Skin epidermis (tissue), 12 donors: Measurements from ENCODE around the gene DCBLD1.
"Not testable (repeated sequence)": the region's sequence is repeated elsewhere in the genome, so short reads cannot be mapped to it uniquely, and the experiment has no call there.

Experiments used
- H3K27ac ChIP-seq, 21 experiments: fragments of 200-600 bp; sonication (generic) in 11 of 21; one replicate each; pipeline ENCODE4 v1.5.0; 2020; ENCODE audit warnings: mild to moderate bottlenecking in 3 of 21, inconsistent platforms in 2 of 21, moderate library complexity in 2 of 21
- H3K4me3 ChIP-seq, 7 experiments: fragments of 200-600 bp; sonication (generic) in 2 of 7; one replicate each; pipeline ENCODE4 v1.5.0; 2020; ENCODE audit warnings: inconsistent platforms in 2 of 7, mild to moderate bottlenecking in 2 of 7, moderate library complexity in 1 of 7

DCBLD1 gene

DNA sequence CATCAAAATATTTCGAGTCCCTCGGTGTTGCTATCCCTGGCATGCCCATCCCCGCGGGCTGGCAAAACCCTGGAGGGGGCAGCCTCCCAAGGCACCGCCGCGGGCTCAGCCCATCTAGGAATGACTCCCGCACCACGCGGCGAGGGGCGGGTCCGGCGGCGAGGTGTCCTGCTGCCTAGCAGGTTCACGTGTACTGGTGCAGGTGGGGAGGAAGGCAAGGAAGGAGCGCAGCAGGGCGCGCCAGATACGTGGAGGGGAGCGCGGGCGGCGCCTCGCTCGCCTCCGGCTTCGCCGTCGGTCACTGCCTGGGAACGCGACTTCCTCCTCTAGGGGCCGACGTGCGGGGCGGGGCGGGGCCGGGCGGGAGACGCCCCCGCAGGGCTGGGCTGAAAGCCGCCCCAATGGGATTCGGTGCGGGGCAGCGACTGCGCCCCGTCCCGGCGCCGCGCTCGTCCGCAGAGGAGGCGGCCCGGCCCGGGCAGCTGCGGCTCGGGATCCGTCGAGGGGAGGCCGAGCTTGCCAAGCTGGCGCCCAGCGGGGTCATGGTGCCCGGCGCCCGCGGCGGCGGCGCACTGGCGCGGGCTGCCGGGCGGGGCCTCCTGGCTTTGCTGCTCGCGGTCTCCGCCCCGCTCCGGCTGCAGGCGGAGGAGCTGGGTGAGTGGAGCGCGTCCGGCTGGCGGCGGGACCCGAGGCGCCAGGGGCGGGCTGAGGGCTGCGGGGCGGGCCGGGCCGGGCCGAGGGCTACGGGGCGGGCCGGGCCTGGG is at the start of gene DCBLD1:
Gene DCBLD1 (plus strand): TSS at position 435 of the 764 bp plus-strand sequence. CDS start 108 bp downstream, at position 543.
- Histone ChIP-seq H3K4me3 (peak within 1 kb of the TSS; percentile 57 to 84 (median 77)), H3K27ac (peak within 1 kb of the TSS; percentile 48 to 92 (median 84))

DNA sequence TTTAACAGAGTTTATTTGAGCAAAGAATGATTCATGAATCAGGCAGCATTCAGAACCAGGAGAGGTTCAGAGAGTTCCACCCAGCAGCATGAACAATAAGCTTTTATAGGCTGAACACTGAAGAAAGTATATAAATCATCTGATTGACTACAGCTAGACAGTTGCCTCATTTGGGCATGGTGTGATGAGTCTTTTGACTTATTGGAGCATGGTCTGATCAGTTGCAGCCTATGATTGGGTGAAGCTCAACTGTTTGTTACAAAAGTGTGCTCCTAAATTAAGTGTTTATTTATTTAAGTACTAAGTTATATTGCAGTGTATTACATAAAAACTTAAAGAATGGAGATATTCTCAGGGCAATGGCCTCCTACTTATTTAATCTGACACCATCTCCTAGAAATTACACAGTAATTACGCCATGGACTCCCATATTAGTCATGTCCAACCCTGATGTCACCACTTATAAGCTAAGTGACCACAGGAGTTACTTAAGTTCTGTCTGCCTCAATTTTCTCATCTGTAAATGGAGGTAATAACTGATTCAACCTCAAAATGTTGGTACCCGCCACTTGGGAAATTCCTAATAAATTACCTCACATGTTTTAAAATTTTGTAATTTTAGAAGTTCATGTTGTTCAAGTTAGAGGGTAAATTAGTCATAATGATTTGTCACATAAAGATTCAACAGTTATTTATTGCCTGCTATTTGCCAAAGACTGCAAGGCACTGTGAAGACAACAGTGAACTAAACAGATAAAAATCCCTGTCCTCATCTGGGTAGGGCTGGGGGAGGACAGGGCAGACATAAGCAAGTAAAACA is 41.6 kb upstream of the DCBLD1 start:
- H3K27ac ChIP-seq = peak overlapping the region in 4 of 21 experiments; percentile 12 to 30 (median 16)

DNA sequence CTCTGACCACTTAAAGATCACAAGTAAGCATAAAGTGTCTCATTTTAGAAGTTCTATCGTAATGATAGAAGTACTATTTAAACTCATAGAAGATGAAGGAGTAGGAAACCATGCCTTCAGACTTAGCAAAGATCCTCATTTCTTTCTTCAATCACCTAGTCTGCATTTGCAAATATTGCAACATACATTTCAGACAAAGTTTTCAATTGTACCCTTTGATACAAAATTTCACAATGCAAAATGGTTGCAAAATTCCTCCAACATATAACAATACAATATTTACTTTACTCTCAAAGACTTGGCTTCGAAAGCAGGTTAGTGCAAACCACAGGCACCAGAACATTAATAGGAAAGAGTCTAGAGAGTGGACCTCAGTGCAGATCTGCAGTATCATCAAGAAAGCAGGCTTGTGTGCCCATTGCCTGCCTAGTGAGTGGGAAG is 40.6 kb upstream of the DCBLD1 start:
- Histone ChIP-seq H3K27ac (peak overlapping the region in 5 of 21 experiments; percentile 12 to 36 (median 18)), H3K4me3 (no peak overlapping the region)

More for the DNA sequence above, 41.6 kb upstream of the DCBLD1 start:
- H3K4me3 ChIP-seq = no peak overlapping the region

DNA sequence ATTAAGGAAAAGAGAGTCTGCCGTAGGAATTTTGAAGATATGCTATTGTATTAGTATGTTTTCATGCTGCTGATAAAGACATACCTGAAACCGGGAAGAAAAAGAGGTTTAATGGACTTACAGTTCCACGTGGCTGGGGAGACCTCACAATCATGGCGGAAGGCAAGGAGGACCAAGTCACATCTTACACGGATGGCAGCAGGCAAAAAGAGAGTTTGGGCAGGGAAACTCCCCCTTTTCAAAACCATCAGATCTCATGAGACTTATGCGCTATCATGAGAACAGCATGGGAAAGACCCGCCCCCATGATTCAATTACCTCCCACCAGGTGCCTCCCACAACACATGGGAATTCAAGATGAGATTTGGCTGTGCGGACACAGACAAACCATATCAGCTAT is 40.2 kb upstream of the DCBLD1 start:
- peak overlapping the region in 2 of 21 experiments; percentile 7 to 15 for H3K27ac ChIP-seq
- not testable (repeated sequence) for H3K4me3 ChIP-seq

DNA sequence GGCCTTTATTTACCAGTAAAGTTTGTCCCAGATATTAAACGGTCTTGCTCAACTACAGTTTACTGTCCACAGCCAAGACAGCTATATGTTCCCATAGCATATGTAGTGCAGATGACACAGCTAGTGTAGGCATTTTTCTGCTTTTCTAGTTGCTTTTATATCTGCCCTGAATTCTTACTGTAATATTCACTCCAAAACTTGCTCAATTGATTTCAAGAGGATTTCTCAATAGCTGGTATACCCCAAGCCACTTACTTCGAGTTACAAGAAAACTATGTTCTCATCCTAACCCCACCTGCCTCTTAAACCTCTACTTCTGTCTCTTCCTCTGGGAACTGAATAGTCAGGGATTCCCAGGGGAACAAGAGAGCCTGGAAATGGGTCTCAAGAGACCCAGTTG is 37.9 kb upstream of the DCBLD1 start:
- Histone ChIP-seq H3K27ac (no peak overlapping the region), H3K4me3 (no peak overlapping the region)

DNA sequence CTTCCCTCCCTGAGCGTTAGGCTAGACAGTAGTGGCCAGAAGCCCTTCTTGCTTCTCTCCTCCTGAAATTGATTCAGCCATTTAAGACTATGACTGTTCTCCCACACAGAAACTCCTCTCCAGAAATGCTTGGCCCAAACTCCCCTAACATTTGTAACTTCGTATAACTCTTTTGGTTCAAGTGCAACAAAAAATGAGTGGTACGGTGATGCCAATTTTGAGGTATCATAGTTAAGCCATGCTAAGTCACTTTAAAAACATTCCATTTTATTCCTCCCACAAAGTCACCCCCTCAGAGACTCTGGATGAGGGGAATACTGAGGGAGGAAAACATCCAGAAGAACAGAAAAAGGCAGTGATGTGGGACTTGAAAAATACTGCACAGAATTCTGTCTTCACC is 35.6 kb upstream of the DCBLD1 start:
- no peak overlapping the region for H3K4me3 ChIP-seq
- peak overlapping the region in 2 of 21 experiments; percentile 50 to 59 for H3K27ac ChIP-seq

DNA sequence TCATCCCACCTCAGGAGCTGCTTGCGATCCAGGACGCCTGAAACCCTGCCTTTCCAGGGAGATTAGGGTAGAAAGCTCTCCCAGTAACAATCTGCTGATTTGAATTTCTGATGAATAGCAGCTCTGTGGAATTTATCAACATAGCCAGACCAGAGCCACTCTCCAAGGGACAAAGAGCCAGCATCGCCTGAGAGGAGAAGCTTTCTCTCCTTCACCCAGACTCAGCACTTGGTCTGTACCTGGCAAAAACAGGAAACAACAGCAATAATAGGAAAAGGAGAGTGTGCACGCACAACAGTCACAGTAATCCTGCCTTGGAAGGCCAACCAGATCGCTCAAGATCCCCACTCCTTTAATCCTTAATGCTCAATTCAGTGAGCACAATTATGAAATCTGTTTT is 34.5 kb upstream of the DCBLD1 start:
- peak overlapping the region in 7 of 21 experiments; percentile 6 to 59 (median 25) for H3K27ac ChIP-seq
- no peak overlapping the region for H3K4me3 ChIP-seq

DNA sequence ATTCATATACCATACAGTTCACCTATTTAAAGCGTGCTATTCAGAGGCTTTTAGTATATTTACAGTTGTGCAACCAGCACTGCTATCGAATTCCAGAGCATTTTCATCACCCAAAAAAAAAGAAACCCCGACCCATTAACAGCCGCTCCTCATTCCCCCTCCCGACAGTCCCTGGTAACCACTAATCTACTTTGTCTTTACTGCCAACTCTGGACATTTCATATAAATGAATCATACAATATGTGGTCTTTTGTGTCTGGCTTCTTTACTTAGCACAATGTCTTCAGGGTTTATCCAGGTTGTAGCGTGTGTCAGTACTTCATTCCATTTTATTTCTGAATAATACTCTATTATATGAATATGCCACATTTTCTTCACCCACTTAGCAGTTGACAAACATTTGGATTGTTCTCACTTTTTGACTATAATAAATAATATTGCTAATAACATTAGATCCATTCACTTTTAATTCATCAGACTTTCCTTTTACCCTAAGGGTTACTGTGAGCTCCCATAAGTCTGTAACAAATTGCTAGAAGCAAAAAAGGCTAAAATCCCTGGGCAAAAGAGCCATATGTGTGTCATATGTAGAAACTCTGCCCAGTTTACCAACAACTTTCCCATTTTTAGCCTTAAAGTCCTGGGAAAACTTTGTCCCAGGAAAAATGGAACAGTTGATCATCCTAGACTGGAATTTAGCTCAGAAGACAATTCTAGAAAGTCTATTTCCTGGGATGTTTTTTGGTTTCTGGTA is 33.6 kb upstream of the DCBLD1 start:
- H3K27ac ChIP-seq = peak overlapping the region in 11 of 21 experiments; percentile 21 to 80 (median 59)
- H3K4me3 ChIP-seq = no peak overlapping the region

DNA sequence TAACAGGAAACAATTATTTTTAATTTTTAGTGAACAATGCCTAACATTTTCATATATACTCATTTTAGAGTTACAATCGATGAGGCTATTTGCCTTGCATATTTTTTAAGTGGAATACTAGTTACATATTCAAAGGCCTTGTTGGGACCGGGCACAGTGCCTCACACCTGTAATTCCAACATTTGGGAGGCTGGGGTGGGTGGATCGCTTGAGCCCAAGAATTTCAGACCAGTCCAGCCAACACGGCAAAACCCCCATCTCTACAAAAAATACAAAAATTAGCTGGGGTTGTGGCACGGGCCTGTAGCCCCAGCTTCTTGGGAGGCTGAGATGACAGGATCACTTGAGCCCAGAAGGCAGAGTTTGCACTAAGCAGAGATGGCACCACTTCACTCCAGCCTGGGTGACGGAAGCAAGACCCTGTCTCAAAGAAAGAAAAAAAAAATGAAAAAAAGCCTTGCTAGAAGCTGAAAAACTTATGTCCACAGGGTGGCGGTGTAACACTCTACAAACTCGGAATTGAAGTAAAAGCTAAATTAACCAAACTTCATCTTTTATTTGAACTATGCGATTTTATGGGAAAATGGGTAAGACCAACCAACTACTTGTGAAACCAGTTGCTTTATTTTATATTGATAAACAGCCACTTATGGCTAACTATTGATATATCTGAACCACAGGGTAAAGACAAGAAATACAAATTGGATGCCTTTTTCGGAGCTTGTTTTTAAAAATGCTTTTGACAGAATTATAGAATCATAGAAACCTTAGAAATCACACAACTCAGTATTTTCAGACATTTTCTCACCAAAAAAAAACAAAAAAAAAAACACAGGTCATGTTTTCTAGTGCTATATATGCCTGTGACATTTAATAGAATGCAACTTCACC is 32.7 kb upstream of the DCBLD1 start:
- Histone ChIP-seq H3K27ac (peak overlapping the region in 10 of 21 experiments; percentile 21 to 80 (median 56)), H3K4me3 (no peak overlapping the region)

DNA sequence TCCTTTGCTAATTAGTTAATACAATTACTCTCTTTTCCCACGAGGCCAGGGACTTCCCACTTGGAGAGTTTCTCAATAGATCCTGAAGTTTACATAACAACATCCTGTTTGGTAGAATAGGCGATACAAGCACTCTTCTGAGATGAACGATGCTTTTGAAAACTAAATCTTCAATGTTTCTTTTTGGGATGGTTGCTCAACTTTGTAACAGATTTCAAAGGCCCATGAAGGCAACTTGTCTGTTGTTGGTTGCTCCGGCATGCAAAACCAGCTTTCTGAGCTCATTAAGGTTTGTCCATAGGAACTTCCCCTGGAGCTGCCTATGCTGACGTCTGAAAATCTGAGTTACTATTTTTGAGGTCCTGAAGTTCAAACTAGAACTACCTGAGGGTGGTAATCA is 30.8 kb upstream of the DCBLD1 start:
- no peak overlapping the region for H3K4me3 ChIP-seq
- H3K27ac ChIP-seq = peak overlapping the region in 2 of 21 experiments; percentile 18 to 25

DNA sequence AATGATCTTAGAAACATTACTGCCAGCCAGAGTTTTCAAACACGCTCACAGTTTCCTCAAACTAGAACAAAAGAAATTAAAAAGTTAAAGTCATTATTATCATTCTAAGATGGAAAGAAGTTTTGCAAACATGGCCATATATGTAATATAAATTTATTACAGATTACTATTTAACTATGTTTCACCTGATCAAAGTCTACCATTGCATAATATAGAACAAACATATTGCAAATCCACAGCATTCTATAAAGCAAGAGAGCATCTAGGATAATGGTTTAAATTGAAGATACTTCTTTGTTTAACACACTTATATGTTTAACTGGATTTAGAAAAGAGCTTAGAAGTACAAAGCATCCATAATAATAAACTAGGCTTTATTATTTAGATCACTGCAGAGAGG is 26.2 kb upstream of the DCBLD1 start:
- no peak overlapping the region for H3K27ac ChIP-seq
- H3K4me3 ChIP-seq = no peak overlapping the region

DNA sequence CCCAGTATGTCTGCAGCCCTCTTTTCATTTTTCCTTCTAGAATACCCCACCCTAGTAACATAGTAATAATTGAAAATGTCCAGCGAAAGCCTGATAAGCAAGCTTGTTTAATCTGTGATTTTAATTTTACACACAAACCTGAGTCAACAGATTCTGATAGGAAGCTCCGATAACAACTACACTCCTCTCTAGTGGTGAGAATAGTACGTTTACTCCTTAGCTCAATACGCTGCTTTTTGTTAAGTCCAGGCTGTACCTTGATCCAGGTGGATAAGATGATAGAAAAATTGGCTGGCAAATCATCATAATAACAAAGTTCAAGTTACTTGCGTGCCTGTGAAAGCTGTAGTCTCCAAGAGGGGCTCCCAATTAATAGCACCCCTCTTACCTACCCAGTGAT is 25.5 kb upstream of the DCBLD1 start:
- H3K4me3 ChIP-seq = no peak overlapping the region
- H3K27ac ChIP-seq = no peak overlapping the region

DNA sequence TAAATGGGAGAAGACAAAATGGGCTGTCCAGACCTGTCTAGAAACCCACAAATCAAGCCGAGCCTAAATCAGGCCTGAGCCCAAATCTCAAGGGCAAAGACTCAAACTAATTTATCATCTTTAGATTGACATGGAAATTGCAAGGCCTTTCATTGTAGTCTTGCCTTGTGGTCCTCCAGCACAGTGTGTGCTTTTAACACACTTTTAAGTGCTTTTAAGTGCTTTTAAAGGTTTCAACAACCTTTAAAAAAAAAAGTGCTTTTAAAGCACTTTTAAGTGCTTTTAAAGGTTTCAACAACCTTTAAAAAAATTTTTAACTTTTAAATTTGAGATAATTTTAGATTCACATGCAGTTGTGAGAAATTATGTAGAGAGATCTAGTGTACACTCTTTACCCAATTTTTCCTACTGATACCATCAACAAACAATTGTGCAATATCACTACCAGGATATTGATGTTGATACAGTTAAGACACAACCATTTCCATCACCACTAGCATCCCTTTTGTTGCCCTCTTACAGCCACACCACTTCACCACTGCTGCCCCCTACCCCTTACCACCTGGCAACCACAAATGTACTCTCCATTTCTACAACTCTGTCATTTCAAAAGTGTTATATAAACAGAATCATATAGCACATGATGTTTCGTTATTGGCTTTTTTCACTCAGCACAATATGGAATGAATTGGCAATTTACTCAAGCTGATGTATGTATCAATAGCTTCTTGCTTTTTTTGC is 23.1 kb upstream of the DCBLD1 start:
- no peak overlapping the region for H3K4me3 ChIP-seq
- H3K27ac ChIP-seq = no peak overlapping the region

DNA sequence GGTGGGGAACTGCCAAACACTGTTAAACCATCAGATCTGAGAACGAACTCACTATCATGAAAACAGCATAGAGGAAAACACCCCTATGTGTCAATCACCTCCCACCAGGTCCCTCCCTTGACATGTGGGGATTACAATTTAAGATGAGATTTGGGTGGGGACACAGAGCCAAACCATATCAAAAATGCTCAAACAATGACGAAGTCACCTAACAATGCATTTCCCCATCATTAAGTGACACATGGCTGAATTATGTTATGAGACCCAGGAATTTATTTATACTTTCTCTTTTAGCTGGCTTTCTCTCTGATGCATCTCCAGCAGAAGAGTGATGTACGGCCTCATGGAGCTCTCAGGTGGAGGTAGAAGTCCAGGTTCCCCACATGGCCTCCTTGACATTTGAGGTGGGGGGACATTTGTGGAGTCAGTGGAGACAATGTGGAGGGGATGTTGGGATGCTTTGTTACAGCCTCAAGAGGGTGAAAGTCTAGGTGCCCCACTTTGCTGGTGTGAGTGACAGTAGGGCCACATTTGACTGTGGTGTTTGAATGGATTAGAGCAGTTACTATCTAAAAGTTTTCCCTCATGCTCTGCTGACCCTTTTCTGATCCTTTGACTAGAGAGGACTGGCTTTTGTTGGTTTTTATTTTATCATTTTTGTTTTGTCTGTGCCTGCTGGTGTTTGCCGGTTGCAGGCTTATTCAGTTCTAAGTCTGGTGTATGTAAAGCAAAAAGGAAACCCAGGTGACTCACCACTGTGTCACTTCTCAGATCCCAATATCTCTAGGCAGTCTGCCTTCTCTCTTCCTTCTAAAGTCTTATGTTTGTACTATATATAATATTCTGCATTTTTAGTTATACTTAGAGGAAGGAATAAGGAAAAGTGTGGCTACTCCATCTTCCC is 18.5 kb upstream of the DCBLD1 start:
- Histone ChIP-seq H3K27ac (no peak overlapping the region), H3K4me3 (no peak overlapping the region)

DNA sequence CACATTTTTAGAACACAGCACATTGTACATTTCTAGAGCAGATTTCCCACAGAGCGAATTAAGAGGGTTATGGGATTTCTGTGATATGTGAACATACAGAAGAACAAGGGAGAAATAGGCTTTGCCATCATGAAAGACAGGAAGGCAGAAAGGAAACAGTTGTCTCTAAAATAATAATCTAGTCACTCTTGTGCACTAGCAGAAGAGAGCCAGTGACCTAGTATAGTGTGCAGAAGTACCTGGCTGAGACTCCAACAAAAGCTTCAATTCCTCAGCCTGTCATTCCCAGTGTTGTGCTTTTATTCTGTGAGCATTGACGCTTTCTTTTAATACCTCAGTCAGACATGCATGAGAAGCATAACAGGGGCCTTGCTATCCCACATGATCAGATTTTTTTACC is 17.8 kb upstream of the DCBLD1 start:
- H3K4me3 ChIP-seq = no peak overlapping the region
- H3K27ac ChIP-seq = no peak overlapping the region

DNA sequence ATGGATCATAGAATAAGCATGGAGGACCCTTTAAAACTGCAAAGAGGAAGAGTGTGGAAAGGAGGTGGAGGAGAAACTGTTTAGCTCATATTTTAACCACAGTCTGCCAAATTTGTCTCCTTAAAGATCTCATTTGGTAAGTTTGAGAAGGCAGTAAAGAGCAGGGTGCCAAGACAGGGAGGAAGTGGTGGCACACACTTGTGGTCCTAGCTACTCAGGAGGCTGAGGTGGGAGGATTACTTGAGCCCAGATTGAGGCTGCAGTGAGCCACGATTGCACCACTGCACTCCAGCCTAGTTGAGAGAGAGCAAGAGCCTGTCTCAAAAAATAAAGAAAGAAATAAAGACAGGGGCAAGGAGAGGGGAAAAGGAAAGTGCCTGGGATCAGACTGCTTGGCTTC is 16.8 kb upstream of the DCBLD1 start:
- H3K4me3 ChIP-seq = no peak overlapping the region
- H3K27ac ChIP-seq = no peak overlapping the region

DNA sequence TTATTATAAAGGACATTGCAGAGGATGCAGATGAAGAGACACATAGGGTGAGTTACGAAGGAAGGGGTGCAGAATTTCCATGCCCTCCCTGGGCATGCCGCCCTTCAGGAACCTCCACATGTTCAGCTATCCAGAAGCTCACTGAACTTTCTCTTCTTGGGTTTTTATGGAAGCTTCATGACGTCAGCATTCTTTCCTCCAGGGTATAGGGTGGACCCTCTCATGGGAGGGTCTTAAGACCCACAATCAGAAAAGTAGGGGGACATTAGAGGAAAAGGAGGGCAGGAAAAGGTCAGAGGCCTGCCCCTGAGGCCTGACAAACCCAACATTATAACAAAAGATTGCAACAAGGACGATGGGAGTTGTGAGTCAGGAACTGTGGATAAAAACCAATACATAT is 14.6 kb upstream of the DCBLD1 start:
- Histone ChIP-seq H3K4me3 (no peak overlapping the region), H3K27ac (no peak overlapping the region)
